OCI-LY3 (cell line): Measurements from ENCODE around the gene ASB15.

Experiments used
- EZH2phosphoT487 ChIP-seq: fragments of 200-600 bp; shearing (Covaris generic); IDR thresholded peaks from 2 replicates; pipeline ENCODE4 v1.6.1; 2018; ENCODE audit warnings: antibody characterized with exemption, mixed run types, low read depth
- TF ChIP-seq, protein P1 (sequence below): fragments of 200-600, 300-600 bp; sonication (generic); IDR thresholded peaks from 2 replicates; pipeline ENCODE4 v1.5.1; 2014; ENCODE audit warnings: antibody characterized with exemption, low read length, low read depth

DNA sequence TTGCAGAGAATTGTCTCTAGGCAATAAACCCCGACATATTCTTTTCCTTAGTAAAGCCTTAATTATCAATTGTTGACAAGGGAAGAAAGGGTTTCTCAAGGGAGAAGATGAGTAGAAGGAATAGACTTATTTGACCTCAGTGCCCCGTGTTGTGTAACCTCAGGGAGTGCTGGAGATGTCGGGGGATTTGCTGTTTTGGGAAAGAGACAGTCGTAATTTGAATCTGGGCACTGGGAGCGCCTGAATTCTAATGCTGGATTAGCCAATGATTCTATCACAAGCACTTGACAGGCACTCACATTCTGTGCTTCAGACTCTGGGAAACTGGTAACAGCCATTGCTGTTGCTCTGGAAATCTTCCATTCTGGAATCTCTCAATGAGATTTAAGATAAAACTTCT, 40.3 kb downstream of the ASB15 start:
- TF ChIP-seq, protein P1, sequence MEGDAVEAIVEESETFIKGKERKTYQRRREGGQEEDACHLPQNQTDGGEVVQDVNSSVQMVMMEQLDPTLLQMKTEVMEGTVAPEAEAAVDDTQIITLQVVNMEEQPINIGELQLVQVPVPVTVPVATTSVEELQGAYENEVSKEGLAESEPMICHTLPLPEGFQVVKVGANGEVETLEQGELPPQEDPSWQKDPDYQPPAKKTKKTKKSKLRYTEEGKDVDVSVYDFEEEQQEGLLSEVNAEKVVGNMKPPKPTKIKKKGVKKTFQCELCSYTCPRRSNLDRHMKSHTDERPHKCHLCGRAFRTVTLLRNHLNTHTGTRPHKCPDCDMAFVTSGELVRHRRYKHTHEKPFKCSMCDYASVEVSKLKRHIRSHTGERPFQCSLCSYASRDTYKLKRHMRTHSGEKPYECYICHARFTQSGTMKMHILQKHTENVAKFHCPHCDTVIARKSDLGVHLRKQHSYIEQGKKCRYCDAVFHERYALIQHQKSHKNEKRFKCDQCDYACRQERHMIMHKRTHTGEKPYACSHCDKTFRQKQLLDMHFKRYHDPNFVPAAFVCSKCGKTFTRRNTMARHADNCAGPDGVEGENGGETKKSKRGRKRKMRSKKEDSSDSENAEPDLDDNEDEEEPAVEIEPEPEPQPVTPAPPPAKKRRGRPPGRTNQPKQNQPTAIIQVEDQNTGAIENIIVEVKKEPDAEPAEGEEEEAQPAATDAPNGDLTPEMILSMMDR: no peak
- TF ChIP-seq EZH2phosphoT487: no peak
